ENCODE data around the gene ZNF614.

GRCh38 chr19:52066258-52066863 lies 38.2 kb upstream of the ZNF614 start:
- TF ChIP-seq SNAI1 (CRISPR knock-in tag; IDR thresholded peaks at IDR 0.05; ENCODE audit: borderline replicate concordance) = no peak
- no peak for TF ChIP-seq ZNF691 (CRISPR knock-in tag; IDR thresholded peaks at IDR 0.05; ENCODE audit: borderline replicate concordance, low read depth)
- no peak for TF ChIP-seq SUZ12 (IDR thresholded peaks at IDR 0.05; ENCODE audit: low read depth, low read length)
- no peak for TF ChIP-seq ZNF326 (CRISPR knock-in tag; IDR thresholded peaks at IDR 0.05; ENCODE audit: borderline replicate concordance)
- TF ChIP-seq, protein P1, sequence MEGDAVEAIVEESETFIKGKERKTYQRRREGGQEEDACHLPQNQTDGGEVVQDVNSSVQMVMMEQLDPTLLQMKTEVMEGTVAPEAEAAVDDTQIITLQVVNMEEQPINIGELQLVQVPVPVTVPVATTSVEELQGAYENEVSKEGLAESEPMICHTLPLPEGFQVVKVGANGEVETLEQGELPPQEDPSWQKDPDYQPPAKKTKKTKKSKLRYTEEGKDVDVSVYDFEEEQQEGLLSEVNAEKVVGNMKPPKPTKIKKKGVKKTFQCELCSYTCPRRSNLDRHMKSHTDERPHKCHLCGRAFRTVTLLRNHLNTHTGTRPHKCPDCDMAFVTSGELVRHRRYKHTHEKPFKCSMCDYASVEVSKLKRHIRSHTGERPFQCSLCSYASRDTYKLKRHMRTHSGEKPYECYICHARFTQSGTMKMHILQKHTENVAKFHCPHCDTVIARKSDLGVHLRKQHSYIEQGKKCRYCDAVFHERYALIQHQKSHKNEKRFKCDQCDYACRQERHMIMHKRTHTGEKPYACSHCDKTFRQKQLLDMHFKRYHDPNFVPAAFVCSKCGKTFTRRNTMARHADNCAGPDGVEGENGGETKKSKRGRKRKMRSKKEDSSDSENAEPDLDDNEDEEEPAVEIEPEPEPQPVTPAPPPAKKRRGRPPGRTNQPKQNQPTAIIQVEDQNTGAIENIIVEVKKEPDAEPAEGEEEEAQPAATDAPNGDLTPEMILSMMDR (CRISPR knock-in tag; IDR thresholded peaks at IDR 0.05) = no peak
- no peak for TF ChIP-seq KLF6 (CRISPR knock-in tag; IDR thresholded peaks at IDR 0.05)
- TF ChIP-seq PHF21A (CRISPR knock-in tag; IDR thresholded peaks at IDR 0.05) = no peak
- TF ChIP-seq ESRRA (CRISPR knock-in tag; IDR thresholded peaks at IDR 0.05; ENCODE audit: low read depth) = no peak
- TF ChIP-seq ZNF138 (CRISPR knock-in tag; IDR thresholded peaks at IDR 0.05; ENCODE audit: low read depth) = no peak
- TF ChIP-seq GABPA (IDR thresholded peaks at IDR 0.05; ENCODE audit: low read depth, low read length) = no peak
- TF ChIP-seq GABPA (CRISPR knock-in tag; IDR thresholded peaks at IDR 0.05; ENCODE audit: low read depth) = no peak
- no peak for TF ChIP-seq RNF2 (conservative IDR thresholded peaks at IDR 0.05; ENCODE audit: low read depth)
- no peak for TF ChIP-seq NR2C2 (CRISPR knock-in tag; IDR thresholded peaks at IDR 0.05; ENCODE audit: borderline replicate concordance)
- no peak for TF ChIP-seq ZBTB3 (CRISPR knock-in tag; IDR thresholded peaks at IDR 0.05; ENCODE audit: borderline replicate concordance, low read depth)

Data from HepG2 (cell line).